ENCODE results near the gene IRAK4.

IRAK4 gene

DNA sequence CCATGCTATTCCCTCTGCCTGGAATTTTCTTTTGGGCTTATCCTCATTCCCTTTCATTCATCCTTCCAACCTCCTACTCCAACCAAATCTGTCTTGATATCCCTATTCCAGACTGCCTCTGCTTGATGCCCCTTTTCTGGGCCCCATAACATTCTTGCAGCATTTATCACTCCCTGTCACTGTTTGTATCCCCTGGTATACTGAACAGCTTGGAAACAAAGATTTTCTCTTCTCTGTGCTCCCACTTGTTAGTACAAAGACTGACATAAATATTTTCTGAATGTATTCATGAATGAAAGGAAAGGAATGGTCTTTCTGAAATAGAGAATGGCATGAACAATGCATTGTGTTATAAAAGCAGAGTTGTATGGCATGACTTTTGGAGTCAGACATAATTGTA is 7.5 kb downstream of the IRAK4 start:
- no peak for DNase-seq (ENCODE audit: low read depth in 2 of 2)

- DNase-seq (ENCODE audit: low read depth in 2 of 2): no peak
Measured at GRCh38 chr12:43776498-43776897, 17.7 kb downstream of the IRAK4 start.

DNA sequence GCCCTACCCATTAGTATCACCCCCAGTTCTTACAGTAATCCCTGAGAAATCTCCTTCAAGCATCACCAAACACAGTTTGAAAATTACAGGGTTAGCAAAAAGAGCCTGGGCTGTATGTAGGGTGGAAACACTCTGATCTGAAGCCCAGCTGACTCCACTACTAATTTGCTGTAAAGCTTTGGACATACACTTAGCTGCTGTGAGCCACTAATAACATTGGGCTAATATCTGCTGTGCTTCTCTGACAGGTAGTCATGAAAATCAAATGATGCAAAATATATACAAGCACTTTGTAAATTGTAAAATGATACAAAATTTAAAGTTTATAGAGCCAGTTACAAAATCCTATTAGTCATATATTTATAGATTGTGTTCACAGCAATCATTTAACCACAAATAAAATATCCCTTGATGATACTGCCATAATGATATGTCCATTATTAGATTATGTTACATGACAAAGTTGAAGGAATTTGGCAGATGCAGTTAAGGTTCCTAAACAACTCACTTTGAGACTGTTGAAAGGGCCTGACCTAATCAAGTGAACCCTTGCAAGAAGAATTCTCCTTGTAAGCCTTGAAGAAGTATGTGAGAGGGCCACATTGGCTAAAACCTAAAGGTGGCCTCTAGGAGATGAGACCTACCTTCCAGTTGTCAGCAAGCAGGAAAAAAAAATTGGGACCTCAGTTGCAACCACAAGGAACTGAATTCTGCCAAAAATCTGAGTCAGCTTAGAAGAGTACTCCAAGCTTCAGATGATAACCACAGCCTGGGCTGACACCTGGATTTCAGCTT is 28.3 kb downstream of the IRAK4 start:
- DNase-seq (ENCODE audit: low read depth in 2 of 2): no peak

- no peak for DNase-seq (ENCODE audit: low read depth in 2 of 2)
Measured at GRCh38 chr12:43789941-43790340, 31.2 kb downstream of the IRAK4 start.

DNA sequence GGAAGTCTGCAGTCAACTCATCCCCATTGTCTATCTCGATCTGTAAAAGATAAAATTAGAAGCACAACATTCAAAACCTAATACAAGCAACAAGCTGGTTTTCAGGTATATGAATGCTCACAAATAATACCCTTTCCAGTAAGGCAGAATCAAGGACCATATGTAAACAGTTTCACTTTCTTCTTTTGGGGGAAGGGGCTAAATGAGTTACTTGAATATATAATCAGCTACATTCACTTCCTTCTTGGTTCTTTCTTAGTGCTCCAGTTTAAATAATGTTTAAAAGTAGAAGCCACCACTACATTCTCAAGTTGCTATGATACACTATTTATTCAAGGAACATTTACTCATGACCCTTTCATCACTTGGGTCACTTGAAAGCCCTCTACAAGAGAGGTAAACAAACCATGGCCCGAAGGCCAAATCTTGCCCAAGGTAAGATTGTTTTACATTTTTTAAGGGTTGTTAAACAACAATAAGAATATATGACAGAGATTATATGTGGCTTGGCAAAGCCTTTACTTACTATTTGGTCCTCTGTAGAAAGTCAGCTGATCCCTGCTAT is 37.0 kb downstream of the IRAK4 start:
- no peak for DNase-seq (ENCODE audit: low read depth in 2 of 2)

GRCh38 chr12:43797561-43798217 is 38.9 kb downstream of the IRAK4 start:
- no peak for DNase-seq (ENCODE audit: low read depth in 2 of 2)

- no peak for DNase-seq (ENCODE audit: low read depth in 2 of 2)
Measured at GRCh38 chr12:43805149-43805859, 46.6 kb downstream of the IRAK4 start.

DNA sequence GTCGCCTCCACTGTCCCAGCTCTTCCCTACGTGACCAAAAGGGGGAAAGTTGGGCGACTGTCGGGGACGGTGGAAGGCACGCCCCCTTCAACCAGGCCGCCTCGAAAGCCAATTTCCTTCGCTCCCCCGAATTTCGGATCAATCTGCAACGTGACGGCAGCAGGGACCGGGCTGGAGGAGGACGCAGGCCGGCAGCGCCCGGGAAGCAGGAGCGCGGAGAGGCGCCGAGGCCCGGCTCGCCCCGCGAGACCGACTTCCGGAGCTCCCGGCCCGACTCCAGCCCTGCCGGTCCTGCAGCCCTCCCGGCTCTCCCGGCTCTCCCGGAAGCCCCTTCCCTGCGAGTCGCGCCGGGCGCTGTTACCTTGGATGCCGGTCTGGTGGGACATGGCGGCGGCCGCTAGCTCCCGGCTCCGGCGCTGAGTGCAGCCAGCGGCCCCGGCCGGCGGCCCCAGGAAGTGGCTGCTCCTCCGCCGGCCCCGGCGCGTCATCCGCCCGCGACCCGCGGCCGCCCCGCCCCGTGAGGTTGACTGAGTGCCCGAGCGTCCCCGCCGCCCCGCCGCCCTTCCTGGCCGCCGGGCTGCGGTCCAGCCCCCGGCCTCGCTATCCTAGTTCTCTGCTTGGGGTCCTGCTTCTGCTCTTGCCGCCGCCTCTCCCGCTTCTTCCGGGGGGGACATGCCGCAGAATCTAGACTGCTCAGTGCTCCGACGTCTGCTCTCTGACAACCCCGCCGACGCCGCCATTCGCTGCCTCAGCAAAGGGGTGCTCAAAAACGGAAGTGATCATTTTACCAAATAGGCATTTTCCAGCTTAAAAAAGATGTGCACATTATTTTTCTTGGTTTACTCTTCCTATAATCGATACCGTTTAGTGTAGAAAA is 47.3 kb downstream of the IRAK4 start, which contains the start of gene TWF1:
TSS of gene TWF1 (minus strand) at position 458 of the 877 bp plus-strand sequence. CDS start at position 386, 72 bp downstream.
- peak; percentile 82 to 84 for DNase-seq (ENCODE audit: low read depth in 2 of 2)

DNA sequence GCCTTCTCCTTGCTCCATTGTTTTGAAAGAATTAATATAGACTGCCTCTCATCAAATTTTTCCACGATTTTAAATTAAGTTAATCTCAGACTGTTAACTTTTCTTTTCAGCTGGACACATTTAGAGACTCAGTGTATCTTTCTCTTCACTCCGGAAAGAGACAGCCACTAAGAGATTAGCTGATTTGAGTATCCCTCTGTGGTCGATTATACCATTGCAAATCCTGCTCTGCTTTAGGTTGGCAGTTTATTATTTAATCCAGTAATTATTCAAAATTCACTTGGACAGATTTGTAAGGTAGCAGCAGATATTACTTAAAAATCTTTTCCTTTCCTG is 48.0 kb downstream of the IRAK4 start:
- DNase-seq (ENCODE audit: low read depth in 2 of 2): no peak

- DNase-seq (ENCODE audit: low read depth in 2 of 2): no peak
Measured at GRCh38 chr12:43807386-43807785, 48.6 kb downstream of the IRAK4 start.

- DNase-seq (ENCODE audit: low read depth in 2 of 2): no peak
Measured at GRCh38 chr12:43812057-43812456, 53.3 kb downstream of the IRAK4 start.

DNA sequence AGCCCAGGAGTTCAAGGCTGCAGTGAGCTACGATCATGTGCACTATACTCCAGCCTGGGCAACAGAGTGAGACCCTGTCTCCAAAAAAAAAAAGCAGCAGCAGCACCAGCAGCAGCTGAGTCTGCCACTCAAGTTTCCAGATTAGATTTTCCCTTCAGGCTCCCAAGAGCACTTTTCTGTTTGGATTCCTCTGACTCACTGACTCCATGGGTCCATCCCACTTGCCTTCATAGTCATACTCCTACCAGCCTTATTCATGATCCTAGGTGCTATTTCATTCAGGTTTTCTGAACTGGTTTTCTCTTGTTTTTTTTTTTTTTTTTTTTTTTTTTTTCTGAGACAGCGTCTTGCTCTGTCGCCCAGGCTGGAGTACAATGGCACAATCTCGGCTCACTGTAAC is 54.2 kb downstream of the IRAK4 start:
- DNase-seq (ENCODE audit: low read depth in 2 of 2): no peak

DNA sequence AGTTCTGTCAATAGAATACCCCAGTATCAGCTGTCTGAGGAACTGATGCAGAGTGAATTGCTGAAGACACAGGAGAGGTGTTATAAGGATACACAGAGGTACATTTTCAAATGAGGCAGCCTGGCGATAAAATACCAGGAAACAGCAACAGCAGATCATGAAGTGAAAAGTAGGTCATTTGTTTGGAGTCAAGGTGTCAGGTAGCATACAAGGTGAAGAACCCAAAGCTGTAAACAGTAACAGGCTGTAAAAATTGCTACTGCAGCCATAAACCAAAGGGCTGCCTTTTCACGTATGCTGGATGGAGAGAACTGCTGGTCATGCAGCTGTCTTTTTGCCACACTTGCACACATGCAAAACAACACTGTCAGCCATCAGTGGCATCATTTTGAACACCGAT is 56.7 kb downstream of the IRAK4 start:
- DNase-seq (ENCODE audit: low read depth in 2 of 2): no peak

DNA sequence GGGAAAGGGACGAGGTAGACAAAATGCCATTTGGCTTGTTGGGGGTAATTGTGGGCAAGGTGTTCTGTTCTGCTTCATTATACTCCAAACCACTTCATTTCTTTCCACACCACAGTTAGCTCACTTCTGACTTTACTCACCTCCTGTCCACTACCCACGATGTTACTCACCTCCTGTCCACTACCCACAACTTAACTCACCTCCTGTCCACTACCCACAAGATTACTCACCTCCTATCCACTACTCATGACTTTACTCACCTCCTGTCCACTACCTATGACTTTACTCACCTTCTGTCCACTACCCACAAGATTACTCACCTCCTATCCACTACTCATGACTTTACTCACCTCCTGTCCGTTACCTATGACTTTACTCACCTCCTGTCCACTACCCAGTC is 57.4 kb downstream of the IRAK4 start:
- DNase-seq (ENCODE audit: low read depth in 2 of 2): no peak

DNA sequence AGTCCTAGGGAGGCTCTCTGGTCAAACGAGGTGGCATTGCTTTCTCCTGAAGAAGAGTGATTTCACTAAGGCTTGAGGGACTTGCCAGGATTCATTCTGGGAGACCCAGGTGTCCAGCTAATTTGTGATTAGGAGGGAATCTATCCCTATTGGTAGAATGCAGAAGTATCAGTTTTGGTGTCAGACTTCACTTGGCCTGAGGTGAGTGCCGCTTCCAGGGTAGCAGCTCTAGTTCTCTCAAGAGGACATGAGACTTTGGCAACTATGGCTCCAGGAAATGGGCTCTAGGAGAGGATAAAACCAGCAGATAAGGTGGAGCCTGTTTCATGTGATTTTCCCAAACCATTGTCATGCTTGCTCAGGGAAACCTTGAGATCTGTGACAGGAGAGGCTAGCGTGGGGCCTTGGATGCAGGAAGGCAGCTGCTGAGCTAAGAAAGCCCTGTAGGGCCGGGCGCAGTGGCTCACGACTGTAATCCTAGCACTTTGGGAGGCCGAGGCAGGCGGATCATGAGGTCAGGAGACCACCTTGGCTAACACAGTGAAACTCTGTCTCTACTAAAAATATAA is 65.5 kb downstream of the IRAK4 start:
- no peak for DNase-seq (ENCODE audit: low read depth in 2 of 2)

DNA sequence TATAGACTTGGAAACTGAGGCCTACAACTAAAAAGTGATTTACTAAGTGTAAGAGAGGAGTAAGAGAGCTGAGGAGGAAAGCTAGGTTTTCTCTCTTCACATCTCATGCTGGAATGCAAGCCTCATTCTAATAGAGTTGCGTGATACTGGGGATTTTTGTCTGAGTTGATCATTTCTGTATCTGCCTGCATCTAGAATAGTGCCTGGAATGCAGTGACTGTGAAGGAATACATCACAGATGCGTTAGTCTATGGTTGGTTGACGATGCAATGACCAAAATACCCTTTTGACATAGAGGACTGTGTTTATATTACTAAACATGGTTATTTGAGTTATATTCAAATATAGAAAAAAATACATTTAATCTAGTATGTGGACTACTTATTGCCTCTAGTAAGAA is 67.9 kb downstream of the IRAK4 start:
- DNase-seq (ENCODE audit: low read depth in 2 of 2): no peak

DNA sequence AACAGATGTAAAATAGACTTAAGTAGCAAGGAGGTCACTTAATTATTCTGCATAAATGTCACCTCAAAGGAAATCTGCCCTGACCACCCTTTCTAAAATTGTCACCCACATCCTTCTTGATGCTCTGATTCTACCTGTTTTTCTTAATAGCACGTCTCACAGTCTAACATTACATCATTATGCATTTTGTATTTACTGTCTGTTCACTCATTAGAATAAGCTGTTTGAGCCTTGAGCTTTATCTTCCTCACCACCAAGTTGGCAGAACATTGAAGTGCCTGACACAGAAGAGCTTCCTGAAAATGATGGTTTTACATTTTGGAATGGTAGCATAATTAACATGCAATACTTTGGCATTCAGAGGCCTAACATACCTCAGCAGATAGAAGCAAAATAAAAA is 68.3 kb downstream of the IRAK4 start:
- no peak for DNase-seq (ENCODE audit: low read depth in 2 of 2)

DNA sequence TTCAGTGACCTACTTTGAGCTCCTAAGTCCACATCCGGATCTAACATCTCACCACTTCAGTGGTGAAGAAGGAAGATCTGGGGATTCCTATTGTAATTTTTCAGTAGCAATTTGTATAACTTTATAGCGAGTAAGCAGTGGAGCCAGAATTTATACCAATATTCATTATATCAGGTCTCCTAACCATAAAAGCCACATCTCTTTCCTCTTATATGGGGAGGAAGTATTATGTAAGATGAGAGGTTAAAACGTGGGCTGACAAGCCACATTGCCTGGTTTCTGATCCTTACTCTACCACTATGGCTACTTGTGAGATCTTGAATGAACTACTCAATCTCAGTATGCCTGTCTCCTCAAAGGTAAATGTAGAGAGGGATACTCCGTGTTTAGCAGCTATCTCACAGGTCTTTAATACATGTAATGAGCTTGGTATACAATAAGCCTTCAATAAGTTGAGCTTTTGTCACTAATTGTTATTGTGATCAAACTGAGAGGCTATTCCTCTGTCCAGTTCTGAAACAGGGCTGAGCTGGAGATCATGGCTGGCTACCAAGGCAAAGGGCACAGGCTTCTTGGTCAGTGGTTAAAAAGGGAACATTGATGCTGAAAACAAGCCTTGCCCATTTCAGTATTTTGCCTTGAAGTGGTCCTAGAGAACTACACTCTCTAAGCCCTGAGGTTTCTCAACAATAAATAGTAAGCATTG is 73.9 kb downstream of the IRAK4 start:
- no peak for DNase-seq (ENCODE audit: low read depth in 2 of 2)

- DNase-seq (ENCODE audit: low read depth in 2 of 2): no peak
Measured at GRCh38 chr12:43835264-43835655, 76.5 kb downstream of the IRAK4 start.

- peak; percentile 27 to 28 for DNase-seq (ENCODE audit: low read depth in 2 of 2)
Measured at GRCh38 chr12:43835656-43836474, 77.1 kb downstream of the IRAK4 start, which contains the start of gene TMEM117. Gene TMEM117 (plus strand): TSS chr12:43836081.
